Fibroblast of villous mesenchyme (primary cell): ENCODE results near the gene MED12L. TPM values are rescaled to one million over a fixed set of nuclear protein-coding genes. Genes with fewer than 3 reads are reported as not detected.
"Not testable (repeated sequence)": the region's sequence is repeated elsewhere in the genome, so short reads cannot be mapped to it uniquely, and the experiment has no call there.

Experiments used
- DNase-seq: peaks from one replicate; pipeline ENCODE4 v3.0.0-alpha.2; 2010; ENCODE audit warnings: low read depth
- H3K4me3 ChIP-seq: 2 replicates; pipeline ENCODE4 v1.5.1; 2011; ENCODE audit warnings: low read depth, mild to moderate bottlenecking, low read length
- CTCF ChIP-seq: IDR thresholded peaks from 2 replicates; pipeline ENCODE4 v1.5.1; 2012; ENCODE audit warnings: low read depth, mild to moderate bottlenecking, low read length; ENCODE audit not compliant: insufficient read depth
- total RNA-seq: library from RNA; depleted of rRNA; stranded (reverse); fragments of >200 nt; gene quantifications from 2 replicates; pipeline ENCODE4 v1.2.3, GENCODE V29; 2012

MED12L gene
- total RNA-seq, 1 donor, result 1.3 TPM

DNA sequence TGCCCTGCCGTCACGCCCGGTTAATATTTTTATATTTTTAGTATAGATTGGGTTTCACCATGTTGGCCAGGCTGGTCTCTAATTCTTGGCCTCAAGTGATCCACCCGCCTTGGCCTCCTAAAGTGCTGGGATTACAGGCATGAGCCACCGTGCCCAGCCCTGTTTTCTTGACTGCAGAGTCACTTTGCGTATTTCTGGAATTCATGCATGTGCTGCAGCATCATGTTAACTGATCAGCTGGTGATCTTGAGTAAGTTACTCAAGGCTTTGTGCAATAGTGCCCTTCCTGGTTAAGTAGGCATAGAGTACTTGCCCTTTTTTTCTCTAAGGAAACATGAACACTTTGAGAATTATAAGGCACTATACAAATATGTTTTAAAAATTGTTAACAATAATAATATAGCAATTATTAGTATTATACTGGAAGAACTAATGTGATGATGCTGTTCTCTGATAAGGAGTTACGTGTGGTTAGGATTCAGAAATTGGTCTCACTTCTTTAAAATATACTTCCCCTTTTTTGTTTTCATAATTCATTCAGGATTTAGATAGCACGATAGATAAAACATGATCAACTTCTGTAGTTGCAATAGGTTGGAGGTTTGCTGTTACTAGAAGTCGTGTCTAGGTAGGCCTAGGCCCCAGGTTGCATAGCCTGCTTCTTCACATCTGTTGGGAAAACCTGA is 83.9 kb downstream of the MED12L start:
- no peak overlapping the region for H3K4me3 ChIP-seq
- DNase-seq, result no peak

GRCh38 chr3:151169948-151170679 is 84.7 kb downstream of the MED12L start:
- H3K4me3 ChIP-seq, DNase-seq: not testable (repeated sequence)

More for the DNA sequence above, 83.9 kb downstream of the MED12L start:
- no peak for TF ChIP-seq CTCF

GRCh38 chr3:151171145-151171757 is 85.8 kb downstream of the MED12L start:
- DNase-seq, result no peak

DNA sequence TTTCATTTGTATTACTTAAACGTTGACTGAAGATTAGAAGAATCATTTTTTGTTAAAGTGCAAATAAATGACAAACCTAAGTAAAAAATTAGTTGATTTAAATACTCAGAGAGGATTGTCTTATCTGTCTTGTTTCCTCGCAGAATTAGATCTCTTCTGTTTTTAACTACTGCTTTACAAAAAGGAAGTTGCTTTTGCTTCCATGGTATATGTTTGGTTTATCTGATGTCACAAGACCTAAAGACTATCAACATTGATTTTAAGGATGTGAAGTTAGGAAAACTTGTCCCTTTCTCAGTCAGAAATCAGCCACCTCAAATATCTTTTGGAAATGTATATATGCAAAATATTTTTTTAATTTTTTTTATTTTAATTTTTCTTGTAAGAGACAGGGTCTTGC is 88.9 kb downstream of the MED12L start:
- H3K4me3 ChIP-seq, result no peak overlapping the region
- no peak for TF ChIP-seq CTCF
- DNase-seq, result no peak

More at GRCh38 chr3:151171145-151171757, 85.8 kb downstream of the MED12L start:
- H3K4me3 ChIP-seq, result no peak overlapping the region
- no peak for TF ChIP-seq CTCF

- TF ChIP-seq CTCF, result no peak
- H3K4me3 ChIP-seq, result no peak overlapping the region
- DNase-seq, result no peak
These were observed 90.5 kb downstream of the MED12L start for GRCh38 chr3:151175952-151176351.

GRCh38 chr3:151178208-151178845 is 92.9 kb downstream of the MED12L start:
- DNase-seq, result no peak
- H3K4me3 ChIP-seq, result no peak overlapping the region
- no peak for TF ChIP-seq CTCF
